GM12873 (cell line): Measurements from ENCODE around the gene FSD2.

Experiments used
- TF ChIP-seq, protein P1 (sequence below): IDR thresholded peaks from 2 replicates; pipeline ENCODE4 v1.5.1; 2012; ENCODE audit warnings: low read depth, mild to moderate bottlenecking, moderate library complexity, low read length, control low read depth; ENCODE audit not compliant: insufficient read depth; ENCODE audit errors: missing control alignments

FSD2 gene

GRCh38 chr15:82838096-82838735, 32.3 kb upstream of the FSD2 start:
- TF ChIP-seq, protein P1, sequence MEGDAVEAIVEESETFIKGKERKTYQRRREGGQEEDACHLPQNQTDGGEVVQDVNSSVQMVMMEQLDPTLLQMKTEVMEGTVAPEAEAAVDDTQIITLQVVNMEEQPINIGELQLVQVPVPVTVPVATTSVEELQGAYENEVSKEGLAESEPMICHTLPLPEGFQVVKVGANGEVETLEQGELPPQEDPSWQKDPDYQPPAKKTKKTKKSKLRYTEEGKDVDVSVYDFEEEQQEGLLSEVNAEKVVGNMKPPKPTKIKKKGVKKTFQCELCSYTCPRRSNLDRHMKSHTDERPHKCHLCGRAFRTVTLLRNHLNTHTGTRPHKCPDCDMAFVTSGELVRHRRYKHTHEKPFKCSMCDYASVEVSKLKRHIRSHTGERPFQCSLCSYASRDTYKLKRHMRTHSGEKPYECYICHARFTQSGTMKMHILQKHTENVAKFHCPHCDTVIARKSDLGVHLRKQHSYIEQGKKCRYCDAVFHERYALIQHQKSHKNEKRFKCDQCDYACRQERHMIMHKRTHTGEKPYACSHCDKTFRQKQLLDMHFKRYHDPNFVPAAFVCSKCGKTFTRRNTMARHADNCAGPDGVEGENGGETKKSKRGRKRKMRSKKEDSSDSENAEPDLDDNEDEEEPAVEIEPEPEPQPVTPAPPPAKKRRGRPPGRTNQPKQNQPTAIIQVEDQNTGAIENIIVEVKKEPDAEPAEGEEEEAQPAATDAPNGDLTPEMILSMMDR, result no peak

- TF ChIP-seq, protein P1, result no peak
Measured at GRCh38 chr15:82835391-82835917, 29.6 kb upstream of the FSD2 start.

GRCh38 chr15:82833362-82833682, 27.5 kb upstream of the FSD2 start:
- TF ChIP-seq, protein P1, result no peak

GRCh38 chr15:82832601-82833361, 26.9 kb upstream of the FSD2 start:
- TF ChIP-seq, protein P1, result no peak

DNA sequence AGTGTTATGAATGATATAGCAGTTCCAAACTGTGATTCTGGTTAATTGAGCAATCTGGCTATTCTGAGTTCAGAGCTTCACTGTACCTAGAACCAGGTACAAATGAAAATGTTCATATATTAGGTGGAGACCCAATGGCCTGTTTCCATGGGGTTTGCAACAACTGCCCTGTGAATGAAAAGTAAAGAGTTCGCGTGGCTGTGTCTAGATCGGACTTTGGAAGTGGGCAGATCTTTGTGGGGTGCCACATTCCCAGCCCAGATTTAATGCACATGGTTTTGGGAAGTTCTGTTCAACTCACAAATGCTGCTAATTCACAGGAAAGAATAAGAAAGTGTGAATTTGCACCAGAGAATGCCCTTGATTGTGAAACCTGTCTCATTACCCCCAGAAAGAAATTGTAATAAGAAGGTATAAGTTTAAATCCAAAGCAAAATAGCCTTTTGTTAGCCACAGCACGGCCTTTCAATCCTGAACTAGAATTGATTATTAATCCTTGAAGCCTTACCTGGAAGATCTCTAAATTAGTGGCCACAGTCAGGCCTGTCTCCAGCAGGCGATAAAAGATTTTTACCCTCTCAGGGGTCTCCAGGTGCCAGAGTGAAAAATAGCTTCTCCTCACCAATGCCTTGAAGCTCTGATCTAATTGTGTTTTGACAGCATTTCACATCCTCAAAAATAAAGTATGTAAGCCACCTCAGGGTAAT, 26.2 kb upstream of the FSD2 start:
- TF ChIP-seq, protein P1, result no peak

DNA sequence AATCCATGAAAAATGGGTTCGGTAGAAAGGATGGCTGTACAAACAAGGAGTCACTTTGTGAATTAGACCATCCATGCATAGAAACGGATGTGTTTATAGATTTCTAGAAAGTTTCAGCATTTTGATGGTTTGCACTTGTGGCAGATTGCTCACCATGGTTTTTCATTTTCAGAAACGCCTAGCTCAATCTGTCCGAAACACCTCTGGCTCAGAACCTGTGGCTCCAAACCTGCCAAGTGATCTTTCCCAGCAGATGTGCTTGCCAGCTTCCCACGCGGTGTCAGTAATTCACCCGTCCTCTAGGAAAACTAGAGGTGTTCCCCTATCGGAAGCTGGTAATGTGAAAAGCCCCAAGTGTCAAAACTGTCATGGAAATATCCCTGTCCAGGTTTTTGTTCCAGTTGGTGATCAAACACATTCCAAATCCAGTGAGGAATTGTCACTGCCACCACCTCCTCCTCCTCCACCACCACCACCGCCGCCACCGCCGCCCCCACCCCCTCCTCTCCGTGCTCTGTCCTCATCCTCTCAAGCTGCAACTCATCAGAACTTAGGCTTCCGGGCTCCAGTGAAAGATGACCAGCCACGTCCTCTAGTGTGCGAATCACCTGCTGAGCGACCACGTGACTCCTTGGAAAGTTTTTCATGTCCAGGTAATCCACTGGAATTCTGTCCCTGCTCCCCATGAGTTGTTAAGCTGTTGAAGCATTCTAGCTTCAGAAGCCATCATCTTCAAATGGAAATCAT, 24.7 kb upstream of the FSD2 start:
- TF ChIP-seq, protein P1, result no peak
